Activated T-helper 9 cell treated with anti-CD3 and anti-CD28 coated beads, Interleukin-2, amount 50 U/mL, for 16 hours (primary cell): ENCODE results near the gene LRRC37A.
"Not testable (repeated sequence)": the region's sequence is repeated elsewhere in the genome, so short reads cannot be mapped to it uniquely, and the experiment has no call there.

Experiments
- DNase-seq: peaks from one replicate; pipeline ENCODE4 v3.0.0-alpha.2; 2020; ENCODE audit warnings: low read depth

Gene LRRC37A

GRCh38 chr17:46294831-46295230, at the start of gene LRRC37A:
TSS of gene LRRC37A (plus strand) at chr17:46295131. CDS start at chr17:46295134, 3 bp downstream.
- DNase-seq = not testable (repeated sequence)

GRCh38 chr17:46249153-46249552, 45.8 kb upstream of the LRRC37A start:
- not testable (repeated sequence) for DNase-seq

- DNase-seq = not testable (repeated sequence)
Observed at GRCh38 chr17:46252804-46253203, 42.1 kb upstream of the LRRC37A start.

GRCh38 chr17:46253722-46254121, 41.2 kb upstream of the LRRC37A start:
- peak; percentile 67 for DNase-seq

GRCh38 chr17:46254215-46254614, 40.7 kb upstream of the LRRC37A start:
- not testable (repeated sequence) for DNase-seq

- DNase-seq = not testable (repeated sequence)
Observed at GRCh38 chr17:46256369-46256768, 38.6 kb upstream of the LRRC37A start.

GRCh38 chr17:46259845-46260661, 34.9 kb upstream of the LRRC37A start:
- not testable (repeated sequence) for DNase-seq

- no peak for DNase-seq
Observed at GRCh38 chr17:46262271-46262670, 32.7 kb upstream of the LRRC37A start.

GRCh38 chr17:46264456-46265198, 30.3 kb upstream of the LRRC37A start:
- no peak for DNase-seq

- DNase-seq = not testable (repeated sequence)
Observed at GRCh38 chr17:46266063-46266655, 28.8 kb upstream of the LRRC37A start.

GRCh38 chr17:46266656-46267544, 28.0 kb upstream of the LRRC37A start:
- peak; percentile 74 for DNase-seq

- DNase-seq = no peak
Observed at GRCh38 chr17:46270032-46270431, 24.9 kb upstream of the LRRC37A start.

GRCh38 chr17:46273541-46274236, 21.2 kb upstream of the LRRC37A start:
- DNase-seq = no peak

- no peak for DNase-seq
Observed at GRCh38 chr17:46274238-46274637, 20.7 kb upstream of the LRRC37A start.

GRCh38 chr17:46276728-46277479, 18.0 kb upstream of the LRRC37A start:
- not testable (repeated sequence) for DNase-seq

- not testable (repeated sequence) for DNase-seq
Observed at GRCh38 chr17:46281336-46281735, 13.6 kb upstream of the LRRC37A start.

- DNase-seq = not testable (repeated sequence)
Observed at GRCh38 chr17:46282635-46283034, 12.3 kb upstream of the LRRC37A start.

- not testable (repeated sequence) for DNase-seq
Observed at GRCh38 chr17:46284467-46284866, 10.5 kb upstream of the LRRC37A start.

GRCh38 chr17:46285500-46285899, 9.4 kb upstream of the LRRC37A start:
- not testable (repeated sequence) for DNase-seq

- DNase-seq = not testable (repeated sequence)
Observed at GRCh38 chr17:46286764-46287221, 8.1 kb upstream of the LRRC37A start.
